B cell (primary cell): ENCODE measurements around the gene SSX2IP. TPM values are rescaled to one million over a fixed set of nuclear protein-coding genes. Genes with fewer than 3 reads are reported as not detected.

Experiments used
- ATAC-seq: fragments of 200-7000 bp; cut with Tn5 transposase; one replicate; pipeline ENCODE4 v1.10.0; 2021; ENCODE audit warnings: low read depth, mild to moderate bottlenecking, moderate number of reproducible peaks, moderate library complexity
- CTCF ChIA-PET: fragments of 350-600 bp; sonication (Branson Sonifier 250); formaldehyde crosslinking; loops from one replicate; lab custom pipeline; 2021; ENCODE audit warnings: antibody characterized with exemption, inconsistent platforms; lab: Charles Lee
- POLR2A ChIA-PET: fragments of 350-600 bp; sonication (Branson Sonifier 250); formaldehyde crosslinking; loops from one replicate; lab custom pipeline; 2021; ENCODE audit warnings: antibody characterized with exemption; lab: Charles Lee
- DNase-seq: peaks from one replicate; pipeline ENCODE4 v3.0.0; 2013
- H2AFZ ChIP-seq: 2 replicates; pipeline ENCODE4 v1.6.1; 2012; ENCODE audit warnings: mild to moderate bottlenecking, low read depth, low read length; ENCODE audit not compliant: insufficient read depth, poor library complexity, severe bottlenecking
- H3K27ac ChIP-seq, 2 donors: 1 replicate in 1 of 2; 2 replicates in 1 of 2; pipeline ENCODE4 v1.5.1; 2012 to 2013; ENCODE audit warnings: low read length in 2 of 2, mild to moderate bottlenecking in 2 of 2, moderate library complexity in 1 of 2
- H3K27me3 ChIP-seq, 4 experiments: fragments of 200-600 bp in 1 of 4; sonication (generic) in 1 of 4; replicated peaks in 1 of 4; 1 replicate in 2 of 4; 2 replicates in 2 of 4; pipeline versions ENCODE4 v1.6.1 to v1.7.0; 2013 to 2016; ENCODE audit warnings: low read length in 3 of 4, mild to moderate bottlenecking in 2 of 4, mixed read lengths in 1 of 4, moderate library complexity in 1 of 4; ENCODE audit not compliant: insufficient read depth in 4 of 4, control insufficient read depth in 3 of 4; ENCODE audit errors: control extremely low read depth in 1 of 4
- H3K36me3 ChIP-seq, 2 experiments: replicated peaks in 1 of 2; 1 replicate in 1 of 2; 2 replicates in 1 of 2; pipeline versions ENCODE4 v1.6.1 to v1.7.1; 2013; ENCODE audit warnings: low read length in 1 of 2; ENCODE audit not compliant: insufficient read depth in 2 of 2, control insufficient read depth in 1 of 2; ENCODE audit errors: control extremely low read depth in 1 of 2, extremely low read depth in 1 of 2
- H3K4me1 ChIP-seq, 2 donors: fragments of 200-600 bp in 1 of 2; sonication (generic) in 1 of 2; 1 replicate in 1 of 2; 2 replicates in 1 of 2; pipeline versions ENCODE4 v1.5.1 to v1.6.1; 2013 to 2017; ENCODE audit warnings: low read length in 2 of 2; ENCODE audit not compliant: control insufficient read depth in 2 of 2, insufficient read depth in 2 of 2
- H3K4me2 ChIP-seq: replicated peaks from 2 replicates; pipeline ENCODE3; 2012; ENCODE audit warnings: mild to moderate bottlenecking, low read depth, low read length; ENCODE audit not compliant: poor library complexity, severe bottlenecking
- H3K4me3 ChIP-seq, 5 experiments: fragments of 200-600 bp in 1 of 5; sonication (generic) in 1 of 5; 1 replicate in 3 of 5; 2 replicates in 2 of 5; pipeline versions ENCODE4 v1.5.1 to v1.7.0; 2011 to 2016; ENCODE audit warnings: low read length in 4 of 5, mild to moderate bottlenecking in 4 of 5, low read depth in 2 of 5, control low read depth in 1 of 5, moderate library complexity in 1 of 5; ENCODE audit not compliant: insufficient read depth in 1 of 5; ENCODE audit errors: control extremely low read depth in 1 of 5, extremely low read depth in 1 of 5
- H3K79me2 ChIP-seq: fragments of 200-600 bp; sonication (generic); one replicate; pipeline ENCODE4 v1.6.0; 2016; ENCODE audit warnings: low read length; ENCODE audit not compliant: control insufficient read depth, insufficient read depth
- H3K9ac ChIP-seq: fragments of 200-600 bp; sonication (generic); 2 replicates; pipeline ENCODE4 v1.6.1; 2017; ENCODE audit warnings: mild to moderate bottlenecking, low read length, moderate library complexity
- H3K9me3 ChIP-seq, 3 donors: one replicate each; pipeline versions ENCODE4 v1.6.1 to v1.7.1; 2013; ENCODE audit warnings: low read length in 2 of 3; ENCODE audit not compliant: control insufficient read depth in 2 of 3, insufficient read depth in 1 of 3; ENCODE audit errors: control extremely low read depth in 1 of 3
- H4K20me1 ChIP-seq: 2 replicates; pipeline ENCODE4 v1.6.0; 2012; ENCODE audit warnings: mild to moderate bottlenecking, low read length; ENCODE audit not compliant: insufficient read depth, control insufficient read depth, poor library complexity, severe bottlenecking
- H3K27ac Mint-ChIP-seq: one replicate; pipeline ENCODE4 v1.8.0; 2021; ENCODE audit warnings: mixed read lengths
- H3K27me3 Mint-ChIP-seq: one replicate; pipeline ENCODE4 v1.8.0; 2021; ENCODE audit warnings: mixed read lengths
- H3K4me1 Mint-ChIP-seq: one replicate; pipeline ENCODE4 v1.8.0; 2021; ENCODE audit warnings: mixed read lengths
- H3K4me3 Mint-ChIP-seq: one replicate; pipeline ENCODE4 v1.8.0; 2021; ENCODE audit warnings: mixed read lengths
- H3K9me3 Mint-ChIP-seq: one replicate; pipeline ENCODE4 v1.8.0; 2022; ENCODE audit warnings: mixed read lengths; ENCODE audit not compliant: insufficient read depth
- CTCF ChIP-seq: fragments of 200-600 bp; IDR thresholded peaks from one replicate; pipeline ENCODE4 v1.8.0; 2022; ENCODE audit warnings: antibody characterized with exemption, mild to moderate bottlenecking
- EZH2 ChIP-seq: IDR thresholded peaks from 2 replicates; pipeline ENCODE4 v1.6.1; 2012; ENCODE audit warnings: borderline replicate concordance, low read depth, mild to moderate bottlenecking, moderate library complexity, low read length; ENCODE audit not compliant: insufficient read depth, poor library complexity, severe bottlenecking
- WGBS: methylation state at CpG from one replicate; pipeline ENCODE4 v1.1.5; 2013; ENCODE audit warnings: missing lambda C conversion rate; ENCODE audit not compliant: insufficient coverage; 5-methylcytosine and 5-hydroxymethylcytosine counted together
- intact Hi-C: fragments of 100-400 bp; cut with micrococcal nuclease; formaldehyde crosslinking; loops from one replicate; pipeline ENCODE4 v1.10.0; 2022
- polyA plus RNA-seq: library from polyadenylated mRNA; depleted of rRNA; stranded (reverse); fragments of >200 nt; gene quantifications from 2 replicates; pipeline ENCODE4 v1.2.3, GENCODE V29; 2012
- total RNA-seq, 2 donors: library from RNA; stranded (reverse); fragments of 120-200 nt in 1 of 2; gene quantifications; 1 replicate in 1 of 2; 2 replicates in 1 of 2; pipeline versions ENCODE4 v1.2.3 to v1.2.4, GENCODE V29; 2013 to 2022

The SSX2IP gene
- total and polyA plus RNA-seq, 2 donors (not counting 1 experiment from before 2014, with no cell fraction given): 0.95 to 10.3 TPM

GRCh38 chr1:84726593-84727499, 36.6 kb upstream of the SSX2IP start:
- Mint-ChIP-seq H3K4me3 (no peak overlapping the region), H3K27me3 (peaks cover 24% of the 10 kb centered on the region), H3K9me3 (peaks cover 4% of the 10 kb centered on the region), H3K4me1 (no peaks in the 10 kb centered on the region), H3K27ac (no peak overlapping the region)
- H3K4me1 ChIP-seq: no peaks in the 10 kb centered on the region
- peaks cover 0 to 3% (median 0%) of the 10 kb centered on the region in 3 donors for H3K9me3 ChIP-seq
- DNase-seq: no peak
- no peak overlapping the region for H3K9ac ChIP-seq
- no peak for ATAC-seq
- no peak overlapping the region for H3K27ac ChIP-seq
- WGBS: 100% methylated on average over 1 of the region's 2 CpGs
- H3K4me3 ChIP-seq: no peak overlapping the region
- no peaks in the 10 kb centered on the region for H3K36me3 ChIP-seq
- no peak overlapping the region for H3K4me2 ChIP-seq
- H3K79me2 ChIP-seq: no peaks in the 10 kb centered on the region
- peaks cover 0 to 6% (median 0%) of the 10 kb centered on the region in 4 experiments for H3K27me3 ChIP-seq
- CTCF ChIA-PET: interaction anchor here (1.2 kb wide), 1 partner anchor 55 kb away, joined by 3 read pairs; no protein-coding TSS in a partner anchor
- H4K20me1 ChIP-seq: no peaks in the 10 kb centered on the region
- POLR2A ChIA-PET: no interaction called here
- TF ChIP-seq CTCF (no peak), EZH2 (no peak)
- intact Hi-C loops: no loop called here
- no peak overlapping the region for H2AFZ ChIP-seq
